ENCODE data around the gene FGD6.
"Not testable (repeated sequence)": the region's sequence is repeated elsewhere in the genome, so short reads cannot be mapped to it uniquely, and the experiment has no call there.

FGD6 gene

DNA sequence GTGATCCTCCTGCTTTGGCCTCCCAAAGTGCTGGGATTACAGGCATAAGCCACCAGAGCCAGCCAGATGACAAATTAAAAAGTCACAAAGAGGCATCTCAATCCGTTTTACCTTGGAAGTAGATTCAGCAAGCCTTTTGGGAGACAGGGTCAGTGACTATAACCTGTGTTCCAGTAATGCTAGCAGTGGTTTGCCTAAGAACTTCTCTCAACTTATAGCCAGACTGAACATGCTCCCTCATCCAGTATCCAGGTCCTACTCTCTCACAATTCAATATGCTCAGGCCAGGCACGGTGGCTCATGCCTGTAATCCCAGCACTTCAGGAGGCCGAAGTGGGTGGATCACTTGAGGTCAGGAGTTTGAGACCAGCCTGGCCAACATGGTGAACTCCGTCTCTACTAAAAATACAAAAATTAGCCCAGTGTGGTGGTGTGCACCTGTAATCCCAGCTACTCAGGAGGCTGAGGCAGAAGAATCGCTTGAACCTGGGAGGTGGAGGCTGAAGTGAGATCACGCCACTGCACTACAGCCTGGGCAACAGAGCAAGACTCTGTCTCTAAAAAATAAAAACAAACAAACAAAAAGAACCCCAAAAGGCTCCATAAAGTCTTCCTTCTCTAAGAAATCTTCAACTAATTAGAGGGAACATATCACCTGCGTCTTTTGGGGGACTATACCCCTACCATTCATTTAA is 20.2 kb downstream of the FGD6 start:
- H3K4me1 ChIP-seq (ENCODE audit: control insufficient read depth in 2 of 2, insufficient read depth in 1 of 2, low read depth in 1 of 2, low read length in 2 of 2); H2BK12ac ChIP-seq (ENCODE audit: low read length); H4K91ac ChIP-seq (ENCODE audit: low read depth, low read length, poor library complexity); H3K36me3 ChIP-seq (replicated peaks in 1 of 2; ENCODE audit: control insufficient read depth in 2 of 2, insufficient read depth in 2 of 2, low read length in 2 of 2); H3K14ac ChIP-seq (ENCODE audit: low read length); DNase-seq (ENCODE audit: low spot score); H3K79me1 ChIP-seq (ENCODE audit: low read depth, low read length); H3K4ac ChIP-seq (ENCODE audit: low read length); H3K4me3 ChIP-seq (ENCODE audit: low read length in 2 of 2); H4K8ac ChIP-seq (ENCODE audit: low read depth, low read length); H2BK120ac ChIP-seq (ENCODE audit: low read depth, low read length); H3K9me3 ChIP-seq (replicated peaks in 1 of 2; ENCODE audit: control insufficient read depth in 2 of 2, insufficient read depth in 1 of 2, low read depth in 1 of 2, low read length in 2 of 2); H2AK5ac ChIP-seq (ENCODE audit: low read depth, low read length); H2BK5ac ChIP-seq (ENCODE audit: low read length); H2AFZ ChIP-seq (ENCODE audit: low read length); H3K27ac ChIP-seq (replicated peaks; ENCODE audit: low read length); H3K4me2 ChIP-seq (ENCODE audit: insufficient read depth, low read length, poor library complexity, severe bottlenecking); H3K27me3 ChIP-seq (ENCODE audit: control insufficient read depth in 3 of 3, insufficient read depth in 3 of 3, low read depth in 1 of 3, low read length in 3 of 3); H3K18ac ChIP-seq (ENCODE audit: low read length); H2BK15ac ChIP-seq (ENCODE audit: low read length); H3K9ac ChIP-seq (ENCODE audit: low read depth, low read length, poor library complexity); H3K23ac ChIP-seq (ENCODE audit: low read depth, low read length, poor library complexity): not testable (repeated sequence)
- WGBS, 2 donors (ENCODE audit: extremely low coverage in 2 of 2, insufficient read length in 2 of 2, insufficient replicate concordance in 1 of 2), result no CpG with 5 or more reads among the region's 7 CpGs

DNA sequence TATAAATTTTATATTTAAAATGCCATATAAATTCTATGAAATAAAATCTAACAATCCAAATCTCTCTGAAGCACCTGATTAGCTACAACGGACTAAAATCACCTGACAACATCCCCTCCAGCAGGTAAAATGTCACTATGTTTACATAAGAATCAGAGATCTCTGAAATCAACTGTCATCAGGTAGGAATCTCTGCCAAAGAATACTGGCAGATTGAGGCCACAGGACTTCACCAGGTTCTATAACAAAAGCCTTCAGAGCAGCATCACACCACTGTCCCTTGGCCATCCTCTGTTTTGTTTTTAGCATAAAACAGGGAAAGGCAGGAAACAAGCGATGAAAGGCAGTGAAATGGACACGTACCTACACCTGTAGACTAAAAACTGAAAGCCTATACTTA is 22.1 kb downstream of the FGD6 start:
- no peak overlapping the region for H4K8ac ChIP-seq (ENCODE audit: low read depth, low read length)
- WGBS, 2 donors (ENCODE audit: extremely low coverage in 2 of 2, insufficient read length in 2 of 2, insufficient replicate concordance in 1 of 2), result no CpG with 5 or more reads among the region's 3 CpGs
- H3K4me3 ChIP-seq (ENCODE audit: low read length in 2 of 2), result no peak overlapping the region

DNA sequence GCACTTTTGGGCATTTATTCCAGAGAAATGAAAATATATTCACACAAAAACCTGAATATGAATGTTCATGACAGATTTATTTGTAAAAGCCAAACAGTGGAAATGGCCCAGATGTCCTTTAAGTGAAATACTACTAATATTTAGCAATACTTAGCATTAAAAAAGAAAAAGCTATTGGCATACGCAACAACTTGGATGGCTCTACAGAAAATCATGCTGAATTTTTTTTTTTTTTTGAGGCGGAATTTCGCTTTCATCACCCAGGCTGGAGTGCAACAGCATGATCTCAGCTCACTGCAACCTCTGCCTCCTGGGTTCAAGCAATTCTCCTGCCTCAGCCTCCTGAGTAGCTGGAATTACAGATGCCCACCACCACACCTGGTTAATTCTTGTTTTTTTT is 24.1 kb downstream of the FGD6 start:
- peaks cover 0 to 4% of the 10 kb centered on the region in 2 donors for H3K36me3 ChIP-seq (replicated peaks in 1 of 2; ENCODE audit: control insufficient read depth in 2 of 2, insufficient read depth in 2 of 2, low read length in 2 of 2)
- peaks cover 3% of the 10 kb centered on the region for H3K79me1 ChIP-seq (ENCODE audit: low read depth, low read length)
- H3K23ac ChIP-seq (ENCODE audit: low read depth, low read length, poor library complexity), result no peak overlapping the region
- H2AFZ ChIP-seq (ENCODE audit: low read length), result no peak overlapping the region
- no peak overlapping the region for H4K8ac ChIP-seq (ENCODE audit: low read depth, low read length)
- DNase-seq (ENCODE audit: low spot score), result no peak
- no peak overlapping the region for H3K27ac ChIP-seq (replicated peaks; ENCODE audit: low read length)
- no CpG with 5 or more reads among the region's 3 CpGs for WGBS, 2 donors (ENCODE audit: extremely low coverage in 2 of 2, insufficient read length in 2 of 2, insufficient replicate concordance in 1 of 2)
- no peak overlapping the region for H2AK5ac ChIP-seq (ENCODE audit: low read depth, low read length)
- H3K27me3 ChIP-seq (ENCODE audit: control insufficient read depth in 3 of 3, insufficient read depth in 3 of 3, low read depth in 1 of 3, low read length in 3 of 3), result no peaks in the 10 kb centered on the region
- no peaks in the 10 kb centered on the region for H3K9me3 ChIP-seq (replicated peaks in 1 of 2; ENCODE audit: control insufficient read depth in 2 of 2, insufficient read depth in 1 of 2, low read depth in 1 of 2, low read length in 2 of 2)
- H3K18ac ChIP-seq (ENCODE audit: low read length), result no peak overlapping the region
- no peak overlapping the region for H3K14ac ChIP-seq (ENCODE audit: low read length)
- no peak overlapping the region for H2BK5ac ChIP-seq (ENCODE audit: low read length)
- no peak overlapping the region for H3K9ac ChIP-seq (ENCODE audit: low read depth, low read length, poor library complexity)
- no peak overlapping the region for H3K4me3 ChIP-seq (ENCODE audit: low read length in 2 of 2)
- no peak overlapping the region for H2BK12ac ChIP-seq (ENCODE audit: low read length)
- no peak overlapping the region for H2BK15ac ChIP-seq (ENCODE audit: low read length)
- no peak overlapping the region for H3K4ac ChIP-seq (ENCODE audit: low read length)
- H3K4me2 ChIP-seq (ENCODE audit: insufficient read depth, low read length, poor library complexity, severe bottlenecking), result no peak overlapping the region
- no peak overlapping the region for H4K91ac ChIP-seq (ENCODE audit: low read depth, low read length, poor library complexity)
- no peak overlapping the region for H2BK120ac ChIP-seq (ENCODE audit: low read depth, low read length)
- H3K4me1 ChIP-seq (ENCODE audit: control insufficient read depth in 2 of 2, insufficient read depth in 1 of 2, low read depth in 1 of 2, low read length in 2 of 2), result peaks cover 3 to 5% of the 10 kb centered on the region in 2 donors

More for the DNA sequence above, 22.1 kb downstream of the FGD6 start:
- Histone ChIP-seq H2AK5ac (ENCODE audit: low read depth, low read length) (no peak overlapping the region), H3K4me1 (ENCODE audit: control insufficient read depth in 2 of 2, insufficient read depth in 1 of 2, low read depth in 1 of 2, low read length in 2 of 2) (no peaks in the 10 kb centered on the region), H2AFZ (ENCODE audit: low read length) (no peak overlapping the region), H3K4me2 (ENCODE audit: insufficient read depth, low read length, poor library complexity, severe bottlenecking) (no peak overlapping the region), H3K4ac (ENCODE audit: low read length) (no peak overlapping the region), H3K9me3 (replicated peaks in 1 of 2; ENCODE audit: control insufficient read depth in 2 of 2, insufficient read depth in 1 of 2, low read depth in 1 of 2, low read length in 2 of 2) (peaks cover 0 to 3% of the 10 kb centered on the region in 2 donors), H3K9ac (ENCODE audit: low read depth, low read length, poor library complexity) (no peak overlapping the region), H3K18ac (ENCODE audit: low read length) (no peak overlapping the region), H3K27me3 (ENCODE audit: control insufficient read depth in 3 of 3, insufficient read depth in 3 of 3, low read depth in 1 of 3, low read length in 3 of 3) (no peaks in the 10 kb centered on the region), H3K23ac (ENCODE audit: low read depth, low read length, poor library complexity) (no peak overlapping the region), H2BK120ac (ENCODE audit: low read depth, low read length) (no peak overlapping the region), H3K14ac (ENCODE audit: low read length) (no peak overlapping the region), H4K91ac (ENCODE audit: low read depth, low read length, poor library complexity) (no peak overlapping the region), H2BK15ac (ENCODE audit: low read length) (no peak overlapping the region), H3K27ac (replicated peaks; ENCODE audit: low read length) (no peak overlapping the region), H2BK12ac (ENCODE audit: low read length) (no peak overlapping the region), H2BK5ac (ENCODE audit: low read length) (no peak overlapping the region), H3K36me3 (replicated peaks in 1 of 2; ENCODE audit: control insufficient read depth in 2 of 2, insufficient read depth in 2 of 2, low read length in 2 of 2) (peaks cover 0 to 5% of the 10 kb centered on the region in 2 donors), H3K79me1 (ENCODE audit: low read depth, low read length) (peaks cover 1% of the 10 kb centered on the region)
- DNase-seq (ENCODE audit: low spot score), result no peak

DNA sequence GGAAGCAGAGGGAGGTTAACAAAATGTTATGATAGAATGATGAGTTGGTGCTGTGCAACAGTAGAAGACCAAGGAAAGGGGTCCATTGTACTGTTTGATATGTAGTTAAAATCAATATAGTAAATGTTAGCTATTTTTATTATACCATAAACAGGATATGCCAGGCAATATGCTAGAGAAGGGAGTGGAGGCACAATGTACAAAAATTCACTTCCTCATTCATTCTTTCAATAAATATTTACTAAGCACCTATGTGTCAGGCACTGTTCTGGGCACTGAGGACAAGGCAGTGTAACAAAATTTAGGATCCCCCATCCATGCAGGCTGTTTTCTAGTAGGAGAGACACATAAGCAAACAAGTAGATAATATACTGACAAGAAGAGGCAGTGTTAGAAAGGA is 25.0 kb downstream of the FGD6 start:
- no peak overlapping the region for H2BK15ac ChIP-seq (ENCODE audit: low read length)
- no peak overlapping the region for H3K4ac ChIP-seq (ENCODE audit: low read length)
- no peak overlapping the region for H4K91ac ChIP-seq (ENCODE audit: low read depth, low read length, poor library complexity)
- peaks cover 6% of the 10 kb centered on the region in 2 donors for H3K4me1 ChIP-seq (ENCODE audit: control insufficient read depth in 2 of 2, insufficient read depth in 1 of 2, low read depth in 1 of 2, low read length in 2 of 2)
- no peak overlapping the region for H3K14ac ChIP-seq (ENCODE audit: low read length)
- no peak overlapping the region for H3K18ac ChIP-seq (ENCODE audit: low read length)
- H2AFZ ChIP-seq (ENCODE audit: low read length), result no peak overlapping the region
- no peak overlapping the region for H3K23ac ChIP-seq (ENCODE audit: low read depth, low read length, poor library complexity)
- H3K27me3 ChIP-seq (ENCODE audit: control insufficient read depth in 3 of 3, insufficient read depth in 3 of 3, low read depth in 1 of 3, low read length in 3 of 3), result no peaks in the 10 kb centered on the region
- H3K9ac ChIP-seq (ENCODE audit: low read depth, low read length, poor library complexity), result no peak overlapping the region
- no peak overlapping the region for H3K4me2 ChIP-seq (ENCODE audit: insufficient read depth, low read length, poor library complexity, severe bottlenecking)
- no peaks in the 10 kb centered on the region for H3K9me3 ChIP-seq (replicated peaks in 1 of 2; ENCODE audit: control insufficient read depth in 2 of 2, insufficient read depth in 1 of 2, low read depth in 1 of 2, low read length in 2 of 2)
- no peak overlapping the region for H3K4me3 ChIP-seq (ENCODE audit: low read length in 2 of 2)
- H3K79me1 ChIP-seq (ENCODE audit: low read depth, low read length), result peaks cover 3% of the 10 kb centered on the region
- peaks cover 0 to 4% of the 10 kb centered on the region in 2 donors for H3K36me3 ChIP-seq (replicated peaks in 1 of 2; ENCODE audit: control insufficient read depth in 2 of 2, insufficient read depth in 2 of 2, low read length in 2 of 2)
- no peak overlapping the region for H2BK120ac ChIP-seq (ENCODE audit: low read depth, low read length)
- H2AK5ac ChIP-seq (ENCODE audit: low read depth, low read length), result no peak overlapping the region
- no peak overlapping the region for H2BK5ac ChIP-seq (ENCODE audit: low read length)
- H3K27ac ChIP-seq (replicated peaks; ENCODE audit: low read length), result no peak overlapping the region
- no peak overlapping the region for H4K8ac ChIP-seq (ENCODE audit: low read depth, low read length)
- DNase-seq (ENCODE audit: low spot score), result no peak
- H2BK12ac ChIP-seq (ENCODE audit: low read length), result no peak overlapping the region

All from neuronal stem cell (in vitro differentiated cells).